HEK293 (cell line): Measurements from ENCODE around the gene ARHGAP36.

Experiments
- CTCF ChIA-PET: fragments of 350-600 bp; formaldehyde crosslinking; extraction: SDS; loops from one replicate; lab custom pipeline; 2021; ENCODE audit warnings: antibody characterized with exemption; lab: Yijun Ruan, JAX
- POLR2A ChIA-PET: fragments of 300-600 bp; formaldehyde crosslinking; extraction: SDS; loops from one replicate; lab custom pipeline; 2020; ENCODE audit warnings: antibody characterized with exemption, inconsistent platforms; lab: Yijun Ruan, JAX
- H3K27ac ChIP-seq: fragments of 200-500 bp; sonication (Bioruptor generic); 2 replicates; pipeline ENCODE4 v1.5.1; 2014; ENCODE audit warnings: low read depth, low read length, control low read depth, inconsistent platforms; ENCODE audit errors: extremely low read depth
- H3K36me3 ChIP-seq, 2 experiments: fragments of 200-500 bp in 1 of 2; sonication (Bioruptor generic) in 1 of 2; 1 replicate in 1 of 2; 2 replicates in 1 of 2; pipeline ENCODE4 v1.5.1; 2014 to 2017; ENCODE audit warnings: inconsistent platforms in 2 of 2, low read length in 2 of 2; ENCODE audit not compliant: control insufficient read depth in 2 of 2, insufficient read depth in 1 of 2
- H3K4me1 ChIP-seq: fragments of 200-500 bp; sonication (Bioruptor generic); 2 replicates; pipeline ENCODE4 v1.5.1; 2014; ENCODE audit warnings: mild to moderate bottlenecking, low read length, inconsistent platforms; ENCODE audit not compliant: control insufficient read depth, insufficient read depth
- H3K4me3 ChIP-seq: 2 replicates; pipeline ENCODE4 v1.5.1; 2011; ENCODE audit warnings: low read depth, mild to moderate bottlenecking, control low read depth, low read length, moderate library complexity
- H3K9me3 ChIP-seq: fragments of 200-500 bp; sonication (Bioruptor generic); 2 replicates; pipeline ENCODE4 v1.5.1; 2014; ENCODE audit warnings: low read depth, low read length, inconsistent platforms; ENCODE audit not compliant: control insufficient read depth, insufficient read depth
- MZF1 ChIP-seq: fragments of 450-650 bp; formaldehyde crosslinking; IDR thresholded peaks from 2 replicates; pipeline ENCODE4 v1.5.1; 2017; ENCODE audit warnings: missing biosample characterization, missing genetic modification characterization, borderline replicate concordance
- YY1 ChIP-seq: fragments of 450-650 bp; formaldehyde crosslinking; IDR thresholded peaks from 2 replicates; pipeline ENCODE4 v1.5.1; 2018; ENCODE audit warnings: missing biosample characterization, missing genetic modification characterization
- ZBTB7A ChIP-seq: fragments of 450-650 bp; formaldehyde crosslinking; IDR thresholded peaks from 2 replicates; pipeline ENCODE4 v1.5.1; 2016; ENCODE audit warnings: low read depth, missing biosample characterization, missing genetic modification characterization
- ZBTB8A ChIP-seq: fragments of 450-650 bp; formaldehyde crosslinking; IDR thresholded peaks from 2 replicates; pipeline ENCODE4 v1.5.1; 2016; ENCODE audit warnings: missing biosample characterization, missing genetic modification characterization
- ZNF16 ChIP-seq: fragments of 450-650 bp; formaldehyde crosslinking; IDR thresholded peaks from 2 replicates; pipeline ENCODE4 v1.5.1; 2016; ENCODE audit warnings: low read depth, missing biosample characterization, missing genetic modification characterization
- ZNF324 ChIP-seq: fragments of 450-650 bp; formaldehyde crosslinking; IDR thresholded peaks from 2 replicates; pipeline ENCODE4 v1.5.1; 2016; ENCODE audit warnings: missing biosample characterization, missing genetic modification characterization
- ZNF501 ChIP-seq: fragments of 450-650 bp; formaldehyde crosslinking; IDR thresholded peaks from 2 replicates; pipeline ENCODE4 v1.5.1; 2016; ENCODE audit warnings: missing biosample characterization, missing genetic modification characterization
- ZNF544 ChIP-seq: fragments of 450-650 bp; formaldehyde crosslinking; IDR thresholded peaks from 2 replicates; pipeline ENCODE4 v1.5.0; 2017; ENCODE audit warnings: missing biosample characterization, missing genetic modification characterization
- ZNF624 ChIP-seq: fragments of 450-650 bp; formaldehyde crosslinking; IDR thresholded peaks from 2 replicates; pipeline ENCODE4 v1.5.1; 2017; ENCODE audit warnings: missing biosample characterization, missing genetic modification characterization
- ZNF654 ChIP-seq: fragments of 450-650 bp; formaldehyde crosslinking; IDR thresholded peaks from 2 replicates; pipeline ENCODE4 v1.5.1; 2016; ENCODE audit warnings: low read depth, missing biosample characterization, missing genetic modification characterization
- ZNF704 ChIP-seq: fragments of 450-650 bp; formaldehyde crosslinking; IDR thresholded peaks from 2 replicates; pipeline ENCODE4 v1.5.1; 2016; ENCODE audit warnings: missing biosample characterization, missing genetic modification characterization
- TF ChIP-seq, protein P1 (sequence below): fragments of 450-650 bp; IDR thresholded peaks from 2 replicates; pipeline ENCODE4 v1.5.1; 2018; ENCODE audit warnings: missing biosample characterization, mild to moderate bottlenecking, missing genetic modification characterization
- TF ChIP-seq, protein P2 (sequence below): fragments of 450-650 bp; formaldehyde crosslinking; IDR thresholded peaks from 2 replicates; pipeline ENCODE4 v1.5.1; 2017; ENCODE audit warnings: missing biosample characterization, missing genetic modification characterization
- TF ChIP-seq, protein P3 (sequence below): fragments of 450-650 bp; formaldehyde crosslinking; IDR thresholded peaks from 2 replicates; pipeline ENCODE4 v1.5.1; 2017; ENCODE audit warnings: missing biosample characterization, missing genetic modification characterization
- TF ChIP-seq, protein P4 (sequence below): fragments of 450-650 bp; formaldehyde crosslinking; IDR thresholded peaks from 2 replicates; pipeline ENCODE4 v1.5.1; 2016; ENCODE audit warnings: missing biosample characterization, missing genetic modification characterization, borderline replicate concordance

ARHGAP36 gene

GRCh38 chrX:131072871-131073571, 14.9 kb downstream of the ARHGAP36 start:
- Histone ChIP-seq H3K36me3 (no peaks in the 10 kb centered on the region), H3K4me3 (no peak overlapping the region), H3K4me1 (no peaks in the 10 kb centered on the region), H3K27ac (no peak overlapping the region), H3K9me3 (no peaks in the 10 kb centered on the region)
- POLR2A ChIA-PET, result no interaction called here
- CTCF ChIA-PET, result interaction anchor here (1.1 kb wide), 1 partner anchor 293 kb away, joined by 3 read pairs; no protein-coding TSS in a partner anchor
- TF ChIP-seq, protein P1, sequence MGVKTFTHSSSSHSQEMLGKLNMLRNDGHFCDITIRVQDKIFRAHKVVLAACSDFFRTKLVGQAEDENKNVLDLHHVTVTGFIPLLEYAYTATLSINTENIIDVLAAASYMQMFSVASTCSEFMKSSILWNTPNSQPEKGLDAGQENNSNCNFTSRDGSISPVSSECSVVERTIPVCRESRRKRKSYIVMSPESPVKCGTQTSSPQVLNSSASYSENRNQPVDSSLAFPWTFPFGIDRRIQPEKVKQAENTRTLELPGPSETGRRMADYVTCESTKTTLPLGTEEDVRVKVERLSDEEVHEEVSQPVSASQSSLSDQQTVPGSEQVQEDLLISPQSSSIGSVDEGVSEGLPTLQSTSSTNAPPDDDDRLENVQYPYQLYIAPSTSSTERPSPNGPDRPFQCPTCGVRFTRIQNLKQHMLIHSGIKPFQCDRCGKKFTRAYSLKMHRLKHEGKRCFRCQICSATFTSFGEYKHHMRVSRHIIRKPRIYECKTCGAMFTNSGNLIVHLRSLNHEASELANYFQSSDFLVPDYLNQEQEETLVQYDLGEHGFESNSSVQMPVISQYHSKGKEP (tag by site-specific recombination), result no peak
- TF ChIP-seq YY1 (tag by site-specific recombination), result no peak
- TF ChIP-seq, protein P2, sequence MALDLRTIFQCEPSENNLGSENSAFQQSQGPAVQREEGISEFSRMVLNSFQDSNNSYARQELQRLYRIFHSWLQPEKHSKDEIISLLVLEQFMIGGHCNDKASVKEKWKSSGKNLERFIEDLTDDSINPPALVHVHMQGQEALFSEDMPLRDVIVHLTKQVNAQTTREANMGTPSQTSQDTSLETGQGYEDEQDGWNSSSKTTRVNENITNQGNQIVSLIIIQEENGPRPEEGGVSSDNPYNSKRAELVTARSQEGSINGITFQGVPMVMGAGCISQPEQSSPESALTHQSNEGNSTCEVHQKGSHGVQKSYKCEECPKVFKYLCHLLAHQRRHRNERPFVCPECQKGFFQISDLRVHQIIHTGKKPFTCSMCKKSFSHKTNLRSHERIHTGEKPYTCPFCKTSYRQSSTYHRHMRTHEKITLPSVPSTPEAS (tag by site-specific recombination), result no peak

DNA sequence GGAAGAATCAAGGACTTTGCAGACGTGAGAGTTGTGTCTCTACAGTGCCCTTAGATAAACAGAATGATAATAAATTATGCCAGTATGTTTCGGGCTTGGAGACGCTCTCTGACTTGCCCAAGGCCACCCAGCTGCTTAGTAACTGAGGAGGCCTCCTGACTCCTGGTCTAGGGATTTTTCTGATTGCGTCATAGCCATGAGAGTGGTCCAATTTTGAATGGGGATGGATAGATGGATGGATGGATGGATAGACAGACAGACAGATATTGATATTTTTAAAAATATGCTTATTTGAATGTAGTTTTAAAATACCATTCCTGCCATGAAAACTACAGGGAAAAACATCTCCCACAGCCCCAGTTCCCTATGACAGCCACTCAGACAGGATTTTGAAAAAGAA, 15.5 kb downstream of the ARHGAP36 start:
- Histone ChIP-seq H3K4me1 (no peaks in the 10 kb centered on the region), H3K4me3 (no peak overlapping the region), H3K36me3 (no peaks in the 10 kb centered on the region), H3K27ac (no peak overlapping the region), H3K9me3 (no peaks in the 10 kb centered on the region)
- TF ChIP-seq ZBTB7A (tag by site-specific recombination) (no peak), ZBTB8A (tag by site-specific recombination) (no peak), ZNF544 (tag by site-specific recombination) (no peak), ZNF501 (tag by site-specific recombination) (no peak), ZNF16 (tag by site-specific recombination) (no peak), ZNF624 (tag by site-specific recombination) (no peak), ZNF324 (no peak), ZNF654 (tag by site-specific recombination) (no peak), MZF1 (no peak), ZNF704 (tag by site-specific recombination) (no peak)
- TF ChIP-seq, protein P3, sequence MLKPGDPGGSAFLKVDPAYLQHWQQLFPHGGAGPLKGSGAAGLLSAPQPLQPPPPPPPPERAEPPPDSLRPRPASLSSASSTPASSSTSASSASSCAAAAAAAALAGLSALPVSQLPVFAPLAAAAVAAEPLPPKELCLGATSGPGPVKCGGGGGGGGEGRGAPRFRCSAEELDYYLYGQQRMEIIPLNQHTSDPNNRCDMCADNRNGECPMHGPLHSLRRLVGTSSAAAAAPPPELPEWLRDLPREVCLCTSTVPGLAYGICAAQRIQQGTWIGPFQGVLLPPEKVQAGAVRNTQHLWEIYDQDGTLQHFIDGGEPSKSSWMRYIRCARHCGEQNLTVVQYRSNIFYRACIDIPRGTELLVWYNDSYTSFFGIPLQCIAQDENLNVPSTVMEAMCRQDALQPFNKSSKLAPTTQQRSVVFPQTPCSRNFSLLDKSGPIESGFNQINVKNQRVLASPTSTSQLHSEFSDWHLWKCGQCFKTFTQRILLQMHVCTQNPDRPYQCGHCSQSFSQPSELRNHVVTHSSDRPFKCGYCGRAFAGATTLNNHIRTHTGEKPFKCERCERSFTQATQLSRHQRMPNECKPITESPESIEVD, result no peak
- TF ChIP-seq, protein P4, sequence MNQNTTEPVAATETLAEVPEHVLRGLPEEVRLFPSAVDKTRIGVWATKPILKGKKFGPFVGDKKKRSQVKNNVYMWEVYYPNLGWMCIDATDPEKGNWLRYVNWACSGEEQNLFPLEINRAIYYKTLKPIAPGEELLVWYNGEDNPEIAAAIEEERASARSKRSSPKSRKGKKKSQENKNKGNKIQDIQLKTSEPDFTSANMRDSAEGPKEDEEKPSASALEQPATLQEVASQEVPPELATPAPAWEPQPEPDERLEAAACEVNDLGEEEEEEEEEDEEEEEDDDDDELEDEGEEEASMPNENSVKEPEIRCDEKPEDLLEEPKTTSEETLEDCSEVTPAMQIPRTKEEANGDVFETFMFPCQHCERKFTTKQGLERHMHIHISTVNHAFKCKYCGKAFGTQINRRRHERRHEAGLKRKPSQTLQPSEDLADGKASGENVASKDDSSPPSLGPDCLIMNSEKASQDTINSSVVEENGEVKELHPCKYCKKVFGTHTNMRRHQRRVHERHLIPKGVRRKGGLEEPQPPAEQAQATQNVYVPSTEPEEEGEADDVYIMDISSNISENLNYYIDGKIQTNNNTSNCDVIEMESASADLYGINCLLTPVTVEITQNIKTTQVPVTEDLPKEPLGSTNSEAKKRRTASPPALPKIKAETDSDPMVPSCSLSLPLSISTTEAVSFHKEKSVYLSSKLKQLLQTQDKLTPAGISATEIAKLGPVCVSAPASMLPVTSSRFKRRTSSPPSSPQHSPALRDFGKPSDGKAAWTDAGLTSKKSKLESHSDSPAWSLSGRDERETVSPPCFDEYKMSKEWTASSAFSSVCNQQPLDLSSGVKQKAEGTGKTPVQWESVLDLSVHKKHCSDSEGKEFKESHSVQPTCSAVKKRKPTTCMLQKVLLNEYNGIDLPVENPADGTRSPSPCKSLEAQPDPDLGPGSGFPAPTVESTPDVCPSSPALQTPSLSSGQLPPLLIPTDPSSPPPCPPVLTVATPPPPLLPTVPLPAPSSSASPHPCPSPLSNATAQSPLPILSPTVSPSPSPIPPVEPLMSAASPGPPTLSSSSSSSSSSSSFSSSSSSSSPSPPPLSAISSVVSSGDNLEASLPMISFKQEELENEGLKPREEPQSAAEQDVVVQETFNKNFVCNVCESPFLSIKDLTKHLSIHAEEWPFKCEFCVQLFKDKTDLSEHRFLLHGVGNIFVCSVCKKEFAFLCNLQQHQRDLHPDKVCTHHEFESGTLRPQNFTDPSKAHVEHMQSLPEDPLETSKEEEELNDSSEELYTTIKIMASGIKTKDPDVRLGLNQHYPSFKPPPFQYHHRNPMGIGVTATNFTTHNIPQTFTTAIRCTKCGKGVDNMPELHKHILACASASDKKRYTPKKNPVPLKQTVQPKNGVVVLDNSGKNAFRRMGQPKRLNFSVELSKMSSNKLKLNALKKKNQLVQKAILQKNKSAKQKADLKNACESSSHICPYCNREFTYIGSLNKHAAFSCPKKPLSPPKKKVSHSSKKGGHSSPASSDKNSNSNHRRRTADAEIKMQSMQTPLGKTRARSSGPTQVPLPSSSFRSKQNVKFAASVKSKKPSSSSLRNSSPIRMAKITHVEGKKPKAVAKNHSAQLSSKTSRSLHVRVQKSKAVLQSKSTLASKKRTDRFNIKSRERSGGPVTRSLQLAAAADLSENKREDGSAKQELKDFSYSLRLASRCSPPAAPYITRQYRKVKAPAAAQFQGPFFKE, result no peak
- CTCF ChIA-PET, result interaction anchor here (1.1 kb wide), 1 partner anchor 292 kb away, joined by 3 read pairs; no protein-coding TSS in a partner anchor
- POLR2A ChIA-PET, result no interaction called here
